Adrenal gland (tissue), 5 donors: ENCODE results near the gene HIP1R.

Source experiments
- CTCF ChIP-seq, 6 experiments: fragments of 450-650 bp in 4 of 6; fragments of 200-600 bp in 2 of 6; sonication (generic) in 1 of 6; IDR thresholded peaks; 1 replicate in 5 of 6; 2 replicates in 1 of 6; pipeline versions ENCODE4 v1.5.1 to v1.8.0; 2016 to 2021; ENCODE audit warnings: antibody characterized with exemption in 6 of 6, mild to moderate bottlenecking in 2 of 6, moderate library complexity in 1 of 6
- POLR2A ChIP-seq, 2 donors: fragments of 450-650 bp; IDR thresholded peaks; one replicate each; pipeline ENCODE4 v1.6.1; 2017; ENCODE audit warnings: antibody characterized with exemption in 2 of 2, mild to moderate bottlenecking in 2 of 2, moderate library complexity in 1 of 2
- donor health status: DM: no; HTN: no; CAD: no.

- TF ChIP-seq POLR2A (IDR thresholded peaks at IDR 0.05), result no peak
- no peak for TF ChIP-seq CTCF (IDR thresholded peaks at IDR 0.05)
Measured at GRCh38 chr12:122893208-122894153, 58.2 kb downstream of the HIP1R start.
